Keratinocyte (primary cell): ENCODE measurements around the gene RANBP3L. TPM values are rescaled to one million over a fixed set of nuclear protein-coding genes. Genes with fewer than 3 reads are reported as not detected.
A peak's percentile ranks its signal among the peaks of the same experiment; 100 is the strongest.

ENCODE experiments used
- DNase-seq: peaks from one replicate; pipeline ENCODE4 v3.0.0-alpha.2; 2011; ENCODE audit warnings: low read depth, missing footprints, low spot score
- FAIRE-seq: peaks from 2 replicates; lab custom pipeline; 2011; peaks lifted over from hg19 to GRCh38; lab: Jason Lieb, UNC
- H2AFZ ChIP-seq: 2 replicates; pipeline ENCODE4 v1.6.0; 2012; ENCODE audit warnings: low read length, control low read depth, inconsistent platforms; ENCODE audit not compliant: control insufficient read depth
- H3K27ac ChIP-seq: 2 replicates; pipeline ENCODE4 v1.5.1; 2011; ENCODE audit warnings: low read length; ENCODE audit not compliant: control insufficient read depth, insufficient read depth
- H3K27me3 ChIP-seq: 3 replicates; pipeline ENCODE4 v1.6.0; 2011; ENCODE audit warnings: low read length; ENCODE audit not compliant: control insufficient read depth, insufficient read depth; ENCODE audit errors: extremely low read depth
- H3K36me3 ChIP-seq, 2 experiments: 2 replicates in 1 of 2; 3 replicates in 1 of 2; pipeline ENCODE4 v1.5.1; 2011; ENCODE audit warnings: low read length in 2 of 2, mild to moderate bottlenecking in 1 of 2; ENCODE audit not compliant: control insufficient read depth in 2 of 2, insufficient read depth in 2 of 2; ENCODE audit errors: extremely low read depth in 1 of 2
- H3K4me1 ChIP-seq: 3 replicates; pipeline ENCODE4 v1.5.1; 2011; ENCODE audit warnings: low read length; ENCODE audit not compliant: control insufficient read depth, insufficient read depth; ENCODE audit errors: extremely low read depth
- H3K4me2 ChIP-seq: 3 replicates; pipeline ENCODE4 v1.6.0; 2011; ENCODE audit warnings: low read depth, low read length; ENCODE audit not compliant: control insufficient read depth, insufficient read depth; ENCODE audit errors: extremely low read depth
- H3K4me3 ChIP-seq, 3 experiments: fragments of 200-600 bp in 1 of 3; sonication (generic) in 1 of 3; 2 replicates in 2 of 3; 3 replicates in 1 of 3; pipeline ENCODE4 v1.5.1; 2011 to 2016; ENCODE audit warnings: low read length in 3 of 3, mild to moderate bottlenecking in 3 of 3, control low read depth in 2 of 3, inconsistent platforms in 1 of 3, low read depth in 1 of 3, mixed read lengths in 1 of 3, mixed run types in 1 of 3, moderate library complexity in 1 of 3; ENCODE audit not compliant: control insufficient read depth in 2 of 3, insufficient read depth in 2 of 3; ENCODE audit errors: extremely low read depth in 1 of 3
- H3K79me2 ChIP-seq: 2 replicates; pipeline ENCODE4 v1.6.0; 2012; ENCODE audit warnings: low read length; ENCODE audit not compliant: control insufficient read depth, insufficient read depth
- H3K9ac ChIP-seq: 3 replicates; pipeline ENCODE4 v1.6.0; 2011; ENCODE audit warnings: low read length; ENCODE audit not compliant: control insufficient read depth, insufficient read depth; ENCODE audit errors: extremely low read depth
- H3K9me1 ChIP-seq: 3 replicates; pipeline ENCODE4 v1.6.0; 2011; ENCODE audit warnings: low read length; ENCODE audit not compliant: control insufficient read depth, insufficient read depth; ENCODE audit errors: extremely low read depth
- H3K9me3 ChIP-seq: 2 replicates; pipeline ENCODE4 v1.5.1; 2012; ENCODE audit warnings: low read depth, low read length; ENCODE audit not compliant: control insufficient read depth
- H4K20me1 ChIP-seq: 3 replicates; pipeline ENCODE4 v1.6.0; 2011; ENCODE audit warnings: low read length; ENCODE audit not compliant: control insufficient read depth, insufficient read depth; ENCODE audit errors: extremely low read depth
- CTCF ChIP-seq, 3 experiments: IDR thresholded peaks in 1 of 3; conservative IDR thresholded peaks in 1 of 3; optimal IDR thresholded peaks in 1 of 3; 2 replicates in 2 of 3; 3 replicates in 1 of 3; pipeline versions ENCODE3 to v1.5.1; 2011; ENCODE audit warnings: low read length in 3 of 3, mild to moderate bottlenecking in 3 of 3, moderate library complexity in 2 of 3, control low read depth in 1 of 3, inconsistent platforms in 1 of 3; ENCODE audit not compliant: insufficient read depth in 2 of 3; ENCODE audit errors: extremely low read depth in 1 of 3
- EZH2 ChIP-seq: IDR thresholded peaks from one replicate; pipeline ENCODE4 v1.6.1; 2012; ENCODE audit warnings: inconsistent platforms, mild to moderate bottlenecking, low read length, moderate library complexity
- dilution Hi-C: fragments of 300-500 bp; cut with MboI; formaldehyde crosslinking; loops from one replicate; pipeline ENCODE4 v1.7.0; 2020; ENCODE audit warnings: low sequenced_read_pairs; ENCODE audit not compliant: extremely low pct_ligation_motif_present
- polyA plus RNA-seq, 5 experiments: library from polyadenylated mRNA; depleted of rRNA in 3 of 5; stranded (reverse) in 3 of 5; stranded (forward) in 1 of 5; unstranded in 1 of 5; fragments of >200 nt; gene quantifications; 1 replicate in 1 of 5; 2 replicates in 3 of 5; 3 replicates in 1 of 5; pipeline versions ENCODE4 v1.2.1 to v1.2.3, GENCODE V29; 2011 to 2012; ENCODE audit warnings: missing spikeins in 2 of 5, low read depth in 1 of 5, low replicate concordance in 1 of 5

Gene RANBP3L
- polyA plus RNA-seq, 1 donor (not counting 4 experiments of a cell fraction or from before 2014, with no cell fraction given): not detected

GRCh38 chr5:36252722-36253365 lies 48.9 kb downstream of the RANBP3L start:
- dilution Hi-C loops: no loop called here

GRCh38 chr5:36251218-36251617 lies 50.5 kb downstream of the RANBP3L start:
- FAIRE-seq (peak; percentile 5), DNase-seq (no peak)
- Histone ChIP-seq H2AFZ (no peak overlapping the region), H3K9me1 (no peaks in the 10 kb centered on the region), H3K27me3 (no peaks in the 10 kb centered on the region), H3K4me3 (no peak overlapping the region), H3K9me3 (no peaks in the 10 kb centered on the region), H3K36me3 (no peaks in the 10 kb centered on the region), H4K20me1 (no peaks in the 10 kb centered on the region), H3K27ac (no peak overlapping the region), H3K79me2 (no peaks in the 10 kb centered on the region), H3K4me2 (no peak overlapping the region), H3K9ac (no peak overlapping the region), H3K4me1 (no peaks in the 10 kb centered on the region)
- dilution Hi-C loops: no loop called here
- no peak for TF ChIP-seq EZH2
- no peak for TF ChIP-seq CTCF (optimal IDR thresholded peaks at IDR 0.05 in 1 of 3, IDR thresholded peaks at IDR 0.05 in 1 of 3, conservative IDR thresholded peaks at IDR 0.05 in 1 of 3; ENCODE audit: extremely low read depth in 1 of 3, insufficient read depth in 2 of 3, low read length in 3 of 3)

More at GRCh38 chr5:36252722-36253365, 48.9 kb downstream of the RANBP3L start:
- TF ChIP-seq EZH2 (no peak), CTCF (optimal IDR thresholded peaks at IDR 0.05 in 1 of 3, IDR thresholded peaks at IDR 0.05 in 1 of 3, conservative IDR thresholded peaks at IDR 0.05 in 1 of 3; ENCODE audit: extremely low read depth in 1 of 3, insufficient read depth in 2 of 3, low read length in 3 of 3) (no peak)
- Histone ChIP-seq H2AFZ (no peak overlapping the region), H3K9me1 (no peaks in the 10 kb centered on the region), H3K27ac (no peak overlapping the region), H3K4me3 (no peak overlapping the region), H3K9me3 (no peaks in the 10 kb centered on the region), H4K20me1 (no peaks in the 10 kb centered on the region), H3K27me3 (no peaks in the 10 kb centered on the region), H3K79me2 (no peaks in the 10 kb centered on the region), H3K4me1 (no peaks in the 10 kb centered on the region), H3K9ac (no peak overlapping the region), H3K4me2 (no peak overlapping the region), H3K36me3 (no peaks in the 10 kb centered on the region)
- DNase-seq: no peak
- FAIRE-seq: no peak
